ENCODE data around the gene ACAN.

ACAN gene

DNA sequence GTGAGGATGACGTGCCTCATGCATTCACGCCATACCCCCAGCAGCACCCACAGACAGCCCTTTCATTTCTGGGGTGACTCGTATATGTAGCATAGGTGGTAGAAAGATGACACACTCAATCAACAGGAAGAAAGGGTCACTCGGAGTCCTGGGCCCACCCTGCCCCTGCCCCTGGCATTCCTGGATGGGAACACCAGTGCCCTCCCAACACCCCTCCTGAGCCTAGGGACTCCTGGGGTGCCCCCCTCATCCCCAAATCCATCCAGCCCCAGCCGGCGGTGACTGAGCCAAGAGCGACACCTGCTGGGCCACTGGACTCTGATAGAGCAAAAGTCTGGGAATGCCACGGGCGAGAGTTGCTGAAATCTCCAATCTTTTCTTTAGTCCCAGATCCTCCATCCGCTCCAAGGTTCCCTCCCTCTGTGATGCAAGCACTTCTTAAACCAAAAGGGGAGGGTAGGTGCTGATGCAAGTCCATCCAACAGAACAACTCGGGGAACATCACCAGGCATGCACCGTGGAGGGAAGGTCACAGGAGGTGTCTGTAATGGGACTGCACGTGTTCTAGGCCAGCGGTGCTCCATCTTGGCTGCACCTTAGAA is 31.1 kb downstream of the ACAN start:
- TF ChIP-seq, protein P1, sequence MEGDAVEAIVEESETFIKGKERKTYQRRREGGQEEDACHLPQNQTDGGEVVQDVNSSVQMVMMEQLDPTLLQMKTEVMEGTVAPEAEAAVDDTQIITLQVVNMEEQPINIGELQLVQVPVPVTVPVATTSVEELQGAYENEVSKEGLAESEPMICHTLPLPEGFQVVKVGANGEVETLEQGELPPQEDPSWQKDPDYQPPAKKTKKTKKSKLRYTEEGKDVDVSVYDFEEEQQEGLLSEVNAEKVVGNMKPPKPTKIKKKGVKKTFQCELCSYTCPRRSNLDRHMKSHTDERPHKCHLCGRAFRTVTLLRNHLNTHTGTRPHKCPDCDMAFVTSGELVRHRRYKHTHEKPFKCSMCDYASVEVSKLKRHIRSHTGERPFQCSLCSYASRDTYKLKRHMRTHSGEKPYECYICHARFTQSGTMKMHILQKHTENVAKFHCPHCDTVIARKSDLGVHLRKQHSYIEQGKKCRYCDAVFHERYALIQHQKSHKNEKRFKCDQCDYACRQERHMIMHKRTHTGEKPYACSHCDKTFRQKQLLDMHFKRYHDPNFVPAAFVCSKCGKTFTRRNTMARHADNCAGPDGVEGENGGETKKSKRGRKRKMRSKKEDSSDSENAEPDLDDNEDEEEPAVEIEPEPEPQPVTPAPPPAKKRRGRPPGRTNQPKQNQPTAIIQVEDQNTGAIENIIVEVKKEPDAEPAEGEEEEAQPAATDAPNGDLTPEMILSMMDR (conservative IDR thresholded peaks at IDR 0.05; ENCODE audit: control insufficient read depth, insufficient read depth, low read depth, low read length): peak; percentile 52
- peak; percentile 33 for DNase-seq (ENCODE audit: low read depth)
- H3K4me3 ChIP-seq (ENCODE audit: control insufficient read depth, low read depth, low read length): no peak overlapping the region

- DNase-seq (ENCODE audit: low read depth): peak; percentile 31
- TF ChIP-seq, protein P1 (conservative IDR thresholded peaks at IDR 0.05; ENCODE audit: control insufficient read depth, insufficient read depth, low read depth, low read length): no peak
- no peak overlapping the region for H3K4me3 ChIP-seq (ENCODE audit: control insufficient read depth, low read depth, low read length)
These were observed 31.9 kb downstream of the ACAN start for GRCh38 chr15:88835119-88835518.

DNA sequence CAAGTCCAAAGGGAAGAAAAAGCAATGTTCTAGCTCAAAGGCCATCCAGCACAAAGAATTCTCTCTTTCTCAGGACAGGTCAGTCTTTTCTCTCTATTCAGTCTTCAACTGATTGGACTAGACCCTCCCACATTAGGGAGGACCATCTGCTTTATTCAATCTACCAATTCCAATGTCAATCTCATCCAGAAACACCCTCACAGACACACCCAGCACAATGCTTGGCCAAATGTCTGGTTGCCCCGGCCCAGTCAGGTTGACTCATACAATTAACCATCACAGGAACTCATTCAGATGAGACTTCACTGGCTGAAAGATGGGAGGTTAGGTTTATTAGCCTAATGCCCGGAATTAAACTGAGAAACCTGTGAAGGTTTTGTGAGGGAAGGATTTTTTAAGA is 32.4 kb downstream of the ACAN start:
- H3K4me3 ChIP-seq (ENCODE audit: control insufficient read depth, low read depth, low read length): no peak overlapping the region
- peak; percentile 53 for DNase-seq (ENCODE audit: low read depth)
- TF ChIP-seq, protein P1 (conservative IDR thresholded peaks at IDR 0.05; ENCODE audit: control insufficient read depth, insufficient read depth, low read depth, low read length): no peak

GRCh38 chr15:88838667-88839066 is 35.4 kb downstream of the ACAN start:
- H3K4me3 ChIP-seq (ENCODE audit: control insufficient read depth, low read depth, low read length): no peak overlapping the region
- TF ChIP-seq, protein P1 (conservative IDR thresholded peaks at IDR 0.05; ENCODE audit: control insufficient read depth, insufficient read depth, low read depth, low read length): no peak
- no peak for DNase-seq (ENCODE audit: low read depth)

DNA sequence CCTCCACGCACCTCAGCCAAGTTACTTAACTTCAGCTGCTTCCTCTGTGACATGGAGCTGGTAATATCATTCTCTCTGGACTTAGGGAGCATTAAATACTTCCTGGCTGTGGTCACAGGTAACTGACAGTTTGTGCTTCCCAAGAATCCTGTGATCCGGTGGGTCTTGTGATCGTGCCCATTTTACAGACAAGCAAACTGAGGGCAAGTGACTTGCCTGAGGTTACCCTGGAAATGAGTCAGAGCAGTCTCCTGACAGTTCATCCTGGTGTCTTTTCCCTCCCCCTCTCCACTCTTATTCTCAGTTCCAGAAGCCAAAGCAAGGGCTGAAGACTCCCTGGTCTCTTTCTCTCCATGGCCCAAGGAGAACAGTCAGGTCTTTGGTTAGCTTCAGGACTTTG is 35.9 kb downstream of the ACAN start:
- peak; percentile 1 for DNase-seq (ENCODE audit: low read depth)
- TF ChIP-seq, protein P1 (conservative IDR thresholded peaks at IDR 0.05; ENCODE audit: control insufficient read depth, insufficient read depth, low read depth, low read length): no peak
- no peak overlapping the region for H3K4me3 ChIP-seq (ENCODE audit: control insufficient read depth, low read depth, low read length)

- DNase-seq (ENCODE audit: low read depth): no peak
- TF ChIP-seq, protein P1 (conservative IDR thresholded peaks at IDR 0.05; ENCODE audit: control insufficient read depth, insufficient read depth, low read depth, low read length): no peak
These were observed 36.7 kb downstream of the ACAN start for GRCh38 chr15:88839961-88840360.

GRCh38 chr15:88841236-88841635 is 38.0 kb downstream of the ACAN start:
- TF ChIP-seq, protein P1 (conservative IDR thresholded peaks at IDR 0.05; ENCODE audit: control insufficient read depth, insufficient read depth, low read depth, low read length): no peak
- DNase-seq (ENCODE audit: low read depth): no peak
- no peak overlapping the region for H3K4me3 ChIP-seq (ENCODE audit: control insufficient read depth, low read depth, low read length)

More at GRCh38 chr15:88839961-88840360, 36.7 kb downstream of the ACAN start:
- H3K4me3 ChIP-seq (ENCODE audit: control insufficient read depth, low read depth, low read length): no peak overlapping the region

Measured in fibroblast of mammary gland (primary cell).